AG04449 (cell line): ENCODE measurements around the gene DHH.
A peak's percentile ranks its signal among the peaks of the same experiment; 100 is the strongest.

Experiments
- CTCF ChIA-PET: fragments of 350-600 bp; formaldehyde crosslinking; extraction: SDS; loops from one replicate; lab custom pipeline; 2021; ENCODE audit warnings: antibody characterized with exemption; lab: Yijun Ruan, JAX
- POLR2A ChIA-PET: fragments of 400-600, 350-600 bp; formaldehyde crosslinking; extraction: SDS; loops from one replicate; lab custom pipeline; 2020; ENCODE audit warnings: antibody characterized with exemption, inconsistent platforms; lab: Yijun Ruan, JAX
- DNase-seq: peaks from one replicate; pipeline ENCODE4 v3.0.0-alpha.2; 2010; ENCODE audit warnings: low read depth, low spot score
- H3K4me3 ChIP-seq: 2 replicates; pipeline ENCODE4 v1.5.1; 2011; ENCODE audit warnings: low read depth, mild to moderate bottlenecking, control low read depth, low read length
- TF ChIP-seq, protein P1 (sequence below): IDR thresholded peaks from one replicate; pipeline ENCODE4 v1.5.1; 2011; ENCODE audit warnings: mild to moderate bottlenecking, moderate library complexity, low read length, control low read depth, inconsistent platforms; ENCODE audit not compliant: insufficient read depth; ENCODE audit errors: missing control alignments

Gene DHH

DNA sequence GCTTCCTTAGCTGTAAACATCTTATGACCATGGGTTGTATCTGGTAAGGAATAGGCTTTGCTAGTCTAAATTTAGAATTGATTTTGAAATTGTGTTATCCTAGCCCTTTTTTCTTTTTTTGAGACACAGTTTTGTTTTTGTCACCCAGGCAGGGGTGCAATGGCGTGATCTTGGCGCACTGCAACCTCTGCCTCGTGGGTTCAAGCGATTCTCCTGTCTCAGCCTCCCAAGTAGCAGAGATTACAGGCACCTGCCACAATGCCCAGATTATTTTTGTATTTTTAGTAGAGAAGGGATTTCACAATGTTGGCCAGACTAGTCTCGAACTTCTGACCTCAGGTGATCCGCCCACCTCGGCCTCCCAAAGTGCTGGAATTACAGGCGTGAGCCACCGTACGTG is 39.0 kb upstream of the DHH start:
- ChIA-PET POLR2A (interaction anchor here (0.9 to 1.2 kb wide), 2 partner anchors 24 to 38 kb away, joined by 3 to 4 read pairs; no protein-coding TSS in a partner anchor), CTCF (interaction anchor here (0.9 to 5.7 kb wide), 5 partner anchors 13 to 100 kb away, joined by 3 to 93 read pairs (median 57); no protein-coding TSS in a partner anchor)
- no peak overlapping the region for H3K4me3 ChIP-seq
- no peak for DNase-seq
- TF ChIP-seq, protein P1, sequence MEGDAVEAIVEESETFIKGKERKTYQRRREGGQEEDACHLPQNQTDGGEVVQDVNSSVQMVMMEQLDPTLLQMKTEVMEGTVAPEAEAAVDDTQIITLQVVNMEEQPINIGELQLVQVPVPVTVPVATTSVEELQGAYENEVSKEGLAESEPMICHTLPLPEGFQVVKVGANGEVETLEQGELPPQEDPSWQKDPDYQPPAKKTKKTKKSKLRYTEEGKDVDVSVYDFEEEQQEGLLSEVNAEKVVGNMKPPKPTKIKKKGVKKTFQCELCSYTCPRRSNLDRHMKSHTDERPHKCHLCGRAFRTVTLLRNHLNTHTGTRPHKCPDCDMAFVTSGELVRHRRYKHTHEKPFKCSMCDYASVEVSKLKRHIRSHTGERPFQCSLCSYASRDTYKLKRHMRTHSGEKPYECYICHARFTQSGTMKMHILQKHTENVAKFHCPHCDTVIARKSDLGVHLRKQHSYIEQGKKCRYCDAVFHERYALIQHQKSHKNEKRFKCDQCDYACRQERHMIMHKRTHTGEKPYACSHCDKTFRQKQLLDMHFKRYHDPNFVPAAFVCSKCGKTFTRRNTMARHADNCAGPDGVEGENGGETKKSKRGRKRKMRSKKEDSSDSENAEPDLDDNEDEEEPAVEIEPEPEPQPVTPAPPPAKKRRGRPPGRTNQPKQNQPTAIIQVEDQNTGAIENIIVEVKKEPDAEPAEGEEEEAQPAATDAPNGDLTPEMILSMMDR, result no peak

DNA sequence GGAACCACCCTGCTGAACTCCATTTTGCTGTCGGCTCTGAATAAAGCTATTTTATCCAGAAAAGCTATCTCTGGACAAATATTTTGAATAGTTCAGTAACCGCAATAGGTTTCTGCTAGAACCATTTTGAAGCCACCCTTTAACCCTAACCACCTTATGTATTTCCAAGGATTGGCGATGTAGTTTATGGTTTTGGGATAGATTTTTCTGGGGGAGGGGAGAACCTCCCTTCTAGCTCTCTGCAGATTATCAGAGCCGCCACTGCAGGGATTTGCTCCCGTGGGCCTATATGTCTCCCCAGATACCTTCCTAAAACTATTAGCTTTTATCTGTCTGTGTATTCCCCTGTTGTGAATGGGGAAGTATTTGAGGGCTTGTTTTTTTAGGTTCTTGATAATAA is 38.4 kb upstream of the DHH start:
- no peak for DNase-seq
- ChIA-PET CTCF (interaction anchor here (0.9 to 5.7 kb wide), 5 partner anchors 12 to 101 kb away, joined by 3 to 93 read pairs (median 57); no protein-coding TSS in a partner anchor), POLR2A (interaction anchor here (0.9 to 4.4 kb wide), 3 partner anchors 25 to 133 kb away, joined by 3 to 24 read pairs (median 4); no protein-coding TSS in a partner anchor)
- TF ChIP-seq, protein P1, result no peak
- peak overlapping the region; percentile 58 for H3K4me3 ChIP-seq

DNA sequence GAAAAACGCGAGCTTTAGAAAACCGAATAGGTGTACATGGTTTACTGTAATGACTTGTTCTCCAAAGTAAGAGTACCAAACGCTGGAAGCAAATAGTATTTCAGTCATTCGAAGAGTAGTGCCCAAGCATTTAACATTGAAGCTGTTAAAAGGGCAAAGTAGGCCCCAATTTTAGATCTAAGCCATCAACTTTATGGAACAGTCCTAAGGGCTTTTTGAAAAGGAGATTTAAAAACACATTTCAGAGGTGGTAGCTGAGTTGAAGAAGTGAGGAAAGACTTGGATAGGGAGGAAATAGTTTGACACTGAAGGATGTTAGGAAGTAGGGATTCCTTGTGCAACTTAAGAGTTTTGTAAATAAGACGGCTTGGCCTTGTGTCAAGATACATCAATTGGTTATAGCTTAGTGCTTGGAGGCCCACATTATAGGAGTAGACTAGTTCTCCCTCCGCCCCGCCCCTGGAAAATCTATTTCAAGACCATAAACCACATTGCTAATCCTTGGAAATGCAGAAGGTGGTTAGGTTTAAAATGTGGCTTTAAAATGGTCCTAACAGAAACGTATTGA is 37.4 kb upstream of the DHH start:
- ChIA-PET POLR2A (interaction anchor here (1.0 to 4.4 kb wide), 14 partner anchors 9 to 139 kb away, joined by 3 to 37 read pairs (median 21); partner anchors contain the start of genes LMBR1L and TUBA1A), CTCF (interaction anchor here (0.8 to 5.7 kb wide), 9 partner anchors 11 to 131 kb away, joined by 3 to 93 read pairs (median 17); partner anchors contain the start of gene RHEBL1)
- peak overlapping the region; percentile 58 for H3K4me3 ChIP-seq
- no peak for DNase-seq
- TF ChIP-seq, protein P1, result no peak

DNA sequence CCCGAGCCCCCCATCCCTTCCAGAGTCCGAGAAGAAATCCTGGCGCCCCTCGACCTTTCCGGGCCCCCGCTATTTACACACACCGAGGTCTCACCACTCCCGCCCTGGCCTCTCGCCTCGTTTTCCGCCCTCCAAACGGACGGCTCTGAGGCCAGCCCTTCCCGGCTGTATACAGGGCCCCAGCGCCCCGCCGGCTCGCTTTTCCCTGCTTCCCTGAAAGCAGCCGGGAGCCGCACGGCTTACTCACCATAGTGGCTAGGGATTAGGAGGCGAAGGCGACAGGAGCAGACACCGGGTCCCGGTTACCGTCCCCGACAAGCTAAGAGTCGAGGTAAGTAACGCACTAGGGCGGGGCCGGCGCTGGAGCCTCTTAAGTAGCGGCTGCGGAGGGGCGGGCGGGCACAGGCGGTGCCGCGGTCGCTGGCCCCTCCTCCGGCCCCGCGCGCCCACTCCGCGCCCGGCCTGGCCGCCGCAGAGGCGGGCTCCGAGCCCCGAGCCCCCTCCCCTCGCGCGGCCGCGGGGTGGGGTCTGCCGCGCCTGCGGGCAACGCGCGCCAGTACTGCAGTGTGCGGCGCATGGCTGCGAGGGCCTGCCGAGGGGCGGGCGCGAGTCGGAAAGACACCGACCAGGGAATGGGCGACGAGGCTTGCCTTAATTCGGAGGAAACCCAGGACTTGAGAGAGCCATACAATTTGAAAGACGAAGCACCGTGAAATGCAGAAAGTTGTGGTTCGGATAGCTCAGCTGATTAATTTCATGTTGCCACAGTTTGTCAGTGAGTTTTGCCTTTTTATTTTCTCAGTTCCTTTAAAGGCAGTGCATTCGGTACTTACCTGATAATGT is 36.7 kb upstream of the DHH start, which contains the start of gene TUBA1B:
TUBA1B (minus strand) TSS at position 345 of the 843 bp plus-strand sequence; CDS start at position 250, 95 bp downstream.
- H3K4me3 ChIP-seq, result peak within 1 kb of the TSS; percentile 96
- TF ChIP-seq, protein P1, result no peak
- ChIA-PET POLR2A (interaction anchor here (0.5 to 4.4 kb wide), 40 partner anchors 10 to 365 kb away, joined by 3 to 37 read pairs (median 6); partner anchors contain the start of genes ARF3, DHH, LMBR1L and RHEBL1), CTCF (interaction anchor here (0.7 to 5.7 kb wide), 26 partner anchors 7 to 132 kb away, joined by 3 to 93 read pairs (median 6); partner anchors contain the start of genes DHH, LMBR1L and RHEBL1)
- peak; percentile 28 for DNase-seq

DNA sequence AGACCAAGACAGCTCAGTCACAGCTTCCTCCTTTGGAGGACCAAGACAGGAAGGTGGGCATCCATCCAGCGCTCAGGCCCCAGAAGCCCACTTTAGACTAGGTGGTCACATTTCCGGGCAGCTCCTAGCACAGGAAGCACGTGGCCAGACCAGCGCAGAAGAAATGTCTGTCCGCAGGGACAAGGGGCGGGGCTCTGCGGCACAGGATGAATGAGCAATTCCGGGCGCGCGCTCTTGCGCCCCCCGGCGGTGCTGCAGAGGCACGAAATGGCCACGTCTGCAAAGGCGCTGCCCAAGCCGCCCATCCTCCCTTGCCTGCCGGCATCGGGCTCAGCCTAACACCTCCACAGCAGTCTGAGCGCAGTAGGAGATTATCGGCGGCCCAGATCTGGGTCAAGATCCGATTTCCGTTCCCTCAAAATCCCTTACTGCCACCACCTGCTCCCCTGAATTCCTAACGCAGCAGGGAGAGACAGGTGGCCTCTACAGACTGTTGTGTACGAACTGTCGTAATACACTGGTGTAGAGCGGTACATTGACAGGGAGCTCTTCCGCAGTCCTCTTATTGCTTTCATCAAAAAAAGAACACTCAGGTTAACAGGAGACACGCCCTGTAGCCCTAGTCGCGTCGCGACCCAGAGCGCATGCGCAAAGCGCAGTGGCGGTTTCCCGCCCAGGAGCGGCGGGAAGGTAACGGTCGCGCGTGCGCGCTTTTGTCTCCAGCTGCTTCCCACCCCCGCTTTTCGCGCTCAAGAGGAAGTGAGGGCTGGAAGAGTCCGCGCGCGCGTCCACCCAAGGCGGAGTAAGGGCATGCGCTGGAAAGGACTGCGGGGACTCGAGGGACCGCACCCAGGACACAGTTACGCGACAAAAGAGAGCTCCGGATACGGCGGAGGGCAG is 35.8 kb upstream of the DHH start:
- POLR2A ChIA-PET, result interaction anchor here (0.5 to 4.4 kb wide), 40 partner anchors 9 to 377 kb away, joined by 3 to 37 read pairs (median 6); partner anchors contain the start of genes ARF3, DHH, LMBR1L and RHEBL1
- TF ChIP-seq, protein P1, result peak; percentile 98
- peak overlapping the region; percentile 96 for H3K4me3 ChIP-seq
- CTCF ChIA-PET, result interaction anchor here (0.6 to 5.7 kb wide), 43 partner anchors 8 to 140 kb away, joined by 3 to 93 read pairs (median 4); partner anchors contain the start of genes DHH and LMBR1L
- peak; percentile 63 for DNase-seq
